ENCODE data around the gene NAT8L. TPM values are rescaled to one million over a fixed set of nuclear protein-coding genes. Genes with fewer than 3 reads are reported as not detected.

Gene NAT8L
- total RNA-seq, 1 experiment from 2014 or later = 5.6 TPM

DNA sequence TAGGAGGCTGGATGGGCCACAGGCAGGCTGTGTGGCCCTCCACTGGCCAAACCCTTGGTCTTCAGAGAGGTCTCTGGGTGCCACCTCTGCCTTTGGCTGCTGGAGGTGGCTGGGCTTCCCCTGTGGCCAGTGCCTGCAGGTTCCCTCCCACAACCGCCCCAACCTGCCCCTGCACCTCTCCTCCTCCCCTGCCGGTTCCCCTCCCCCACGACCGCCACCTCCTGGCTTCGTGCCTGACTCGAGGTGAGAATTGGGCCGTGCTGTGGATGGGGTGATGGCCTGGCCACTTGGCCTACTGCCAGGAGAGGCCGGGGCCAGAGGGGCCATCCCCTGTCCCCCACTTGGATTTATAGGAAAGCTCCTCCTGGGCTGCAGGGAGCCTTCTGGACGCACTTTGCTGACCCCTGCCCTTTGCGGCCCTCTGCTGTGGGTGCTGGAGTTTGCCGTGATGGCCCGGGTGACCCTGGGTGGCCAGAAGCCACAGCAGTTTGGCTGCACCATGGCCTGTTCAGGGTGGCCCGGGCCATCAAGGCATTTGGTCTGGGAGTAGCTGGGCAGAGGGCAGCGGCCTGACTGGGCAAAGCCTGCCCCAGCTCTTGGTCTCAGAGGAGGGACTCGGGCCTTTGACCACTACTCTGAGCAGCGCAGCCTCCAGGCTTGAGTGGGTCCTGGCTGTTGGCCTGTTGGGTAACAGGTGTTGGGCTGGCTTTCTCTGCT, 3.8 kb downstream of the NAT8L start:
- DNase-seq (ENCODE audit: low read depth) = no peak

DNA sequence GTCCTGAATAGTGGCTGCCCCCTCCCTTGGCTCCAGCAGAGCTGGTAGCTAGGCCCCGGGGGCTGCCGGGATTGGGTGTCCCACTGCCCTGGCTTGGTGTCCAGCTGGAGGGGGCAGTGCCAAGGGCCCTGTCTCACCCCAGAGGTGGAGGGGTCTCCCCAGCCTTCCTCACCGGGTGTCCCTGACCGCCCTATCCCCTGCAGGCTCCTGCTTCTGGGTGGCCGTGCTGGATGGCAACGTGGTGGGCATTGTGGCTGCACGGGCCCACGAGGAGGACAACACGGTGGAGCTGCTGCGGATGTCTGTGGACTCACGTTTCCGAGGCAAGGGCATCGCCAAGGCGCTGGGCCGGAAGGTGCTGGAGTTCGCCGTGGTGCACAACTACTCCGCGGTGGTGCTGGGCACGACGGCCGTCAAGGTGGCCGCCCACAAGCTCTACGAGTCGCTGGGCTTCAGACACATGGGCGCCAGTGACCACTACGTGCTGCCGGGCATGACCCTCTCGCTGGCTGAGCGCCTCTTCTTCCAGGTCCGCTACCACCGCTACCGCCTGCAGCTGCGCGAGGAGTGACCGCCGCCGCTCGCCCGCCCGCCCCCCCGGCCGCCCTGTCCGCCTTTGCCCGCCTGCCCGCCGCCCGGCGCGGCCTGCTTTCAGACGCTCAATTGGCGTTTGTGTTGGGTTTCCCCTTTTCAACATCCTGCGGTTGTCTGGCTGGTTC, 4.6 kb downstream of the NAT8L start:
- no peak for DNase-seq (ENCODE audit: low read depth)

DNA sequence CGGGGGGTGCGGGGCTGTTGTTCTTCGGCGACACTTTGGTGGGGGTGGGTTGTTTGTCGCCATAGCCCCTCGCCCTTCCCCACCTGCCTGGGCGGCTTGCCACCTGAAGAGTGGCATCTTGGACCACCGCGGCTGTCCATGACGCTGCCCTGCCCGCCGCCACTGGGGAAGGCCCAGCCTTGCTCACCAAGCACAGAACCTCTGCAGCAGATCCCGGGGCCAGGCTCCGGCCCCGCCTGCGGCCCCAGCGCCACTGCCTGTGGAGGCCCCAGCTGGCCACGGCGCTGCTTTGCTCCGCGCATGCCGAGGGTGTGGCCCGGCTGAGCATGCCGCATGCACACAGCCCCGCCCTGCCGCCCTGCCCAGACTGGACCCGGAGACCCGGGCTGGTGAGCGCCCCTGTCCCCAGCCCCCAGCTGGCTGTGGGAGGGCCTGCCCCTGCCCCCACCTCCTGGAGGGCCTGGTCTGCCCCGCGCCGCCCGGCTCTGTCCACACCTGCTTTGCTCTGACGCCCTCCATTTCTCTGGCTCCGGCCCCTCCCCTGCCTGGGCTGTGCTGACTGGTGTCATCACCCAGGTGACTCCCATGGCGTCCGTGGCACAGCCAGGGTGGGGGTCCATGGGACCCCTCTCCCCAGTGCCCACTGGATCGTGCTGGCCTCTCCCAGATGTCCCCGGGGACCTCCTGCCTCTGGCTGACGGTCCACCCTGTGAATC, 5.3 kb downstream of the NAT8L start:
- DNase-seq (ENCODE audit: low read depth) = no peak

GRCh38 chr4:2065106-2065930, 6.2 kb downstream of the NAT8L start:
- no peak for DNase-seq (ENCODE audit: low read depth)

DNA sequence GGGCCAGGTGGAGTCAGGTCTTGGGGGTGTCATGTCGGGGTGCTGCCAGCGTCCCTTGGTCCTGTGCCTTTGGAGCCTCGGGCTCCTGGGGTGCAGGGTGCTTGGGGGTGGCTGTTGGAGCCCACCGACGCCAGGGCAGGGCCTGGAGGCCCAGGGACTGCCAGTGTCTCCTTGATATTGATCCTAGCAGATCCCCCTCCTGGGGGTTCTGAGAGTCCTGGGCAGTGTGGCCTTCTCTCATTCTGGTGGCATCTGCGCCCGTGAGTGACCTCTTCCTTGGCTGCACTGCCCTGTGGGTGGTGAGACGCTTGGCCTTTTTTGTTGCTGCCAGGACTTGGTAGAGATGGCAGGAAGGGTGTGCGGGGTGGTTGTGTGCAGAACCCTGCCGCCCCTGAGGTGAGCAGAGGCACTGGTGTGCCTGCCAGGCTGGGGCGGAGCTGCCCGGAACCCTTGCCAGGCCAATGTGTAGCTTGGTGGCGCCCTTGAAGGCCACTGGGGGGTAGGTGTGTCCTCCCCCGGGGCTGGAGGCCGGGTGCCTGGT, 7.0 kb downstream of the NAT8L start:
- no peak for DNase-seq (ENCODE audit: low read depth)

GRCh38 chr4:2066571-2067445, 7.7 kb downstream of the NAT8L start:
- no peak for DNase-seq (ENCODE audit: low read depth)

- DNase-seq (ENCODE audit: low read depth) = no peak
Measured at GRCh38 chr4:2067446-2068197, 8.5 kb downstream of the NAT8L start.

DNA sequence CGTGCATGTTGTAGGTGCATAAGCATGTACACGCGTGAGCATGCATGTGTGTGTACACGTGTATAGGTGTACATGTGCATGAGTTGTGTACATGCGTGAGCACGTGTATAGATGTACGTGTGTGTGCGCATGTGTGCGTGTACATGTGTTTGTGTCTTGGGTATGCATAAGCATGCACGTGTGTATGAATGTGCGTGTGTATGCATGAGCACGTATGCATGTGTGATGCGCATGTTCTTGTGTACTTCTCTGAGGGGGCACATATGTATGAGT, 9.0 kb downstream of the NAT8L start:
- DNase-seq (ENCODE audit: low read depth) = no peak

- no peak for DNase-seq (ENCODE audit: low read depth)
Measured at GRCh38 chr4:2068566-2068965, 9.4 kb downstream of the NAT8L start.

- DNase-seq (ENCODE audit: low read depth) = no peak
Measured at GRCh38 chr4:2069161-2069971, 10.2 kb downstream of the NAT8L start.

DNA sequence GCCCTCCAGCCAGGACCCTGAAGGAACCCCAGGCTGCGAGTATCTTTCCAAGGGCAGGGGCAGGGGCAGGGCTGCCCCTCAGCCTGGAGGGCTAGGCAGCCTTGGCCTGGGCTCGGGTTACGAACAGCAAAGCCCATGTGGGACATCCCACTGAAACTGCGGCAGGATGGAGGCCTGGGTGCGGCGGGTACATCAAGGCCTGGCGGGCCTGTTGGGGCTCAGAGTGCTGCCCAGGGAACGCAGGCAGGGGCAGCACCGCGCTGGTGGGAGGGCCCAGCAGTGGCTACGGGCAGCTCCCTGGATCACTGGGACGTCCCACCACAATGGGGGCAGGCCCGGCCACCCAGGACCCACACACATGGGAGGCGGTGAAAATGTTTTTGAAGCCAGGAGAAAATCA, 10.9 kb downstream of the NAT8L start:
- DNase-seq (ENCODE audit: low read depth) = no peak

DNA sequence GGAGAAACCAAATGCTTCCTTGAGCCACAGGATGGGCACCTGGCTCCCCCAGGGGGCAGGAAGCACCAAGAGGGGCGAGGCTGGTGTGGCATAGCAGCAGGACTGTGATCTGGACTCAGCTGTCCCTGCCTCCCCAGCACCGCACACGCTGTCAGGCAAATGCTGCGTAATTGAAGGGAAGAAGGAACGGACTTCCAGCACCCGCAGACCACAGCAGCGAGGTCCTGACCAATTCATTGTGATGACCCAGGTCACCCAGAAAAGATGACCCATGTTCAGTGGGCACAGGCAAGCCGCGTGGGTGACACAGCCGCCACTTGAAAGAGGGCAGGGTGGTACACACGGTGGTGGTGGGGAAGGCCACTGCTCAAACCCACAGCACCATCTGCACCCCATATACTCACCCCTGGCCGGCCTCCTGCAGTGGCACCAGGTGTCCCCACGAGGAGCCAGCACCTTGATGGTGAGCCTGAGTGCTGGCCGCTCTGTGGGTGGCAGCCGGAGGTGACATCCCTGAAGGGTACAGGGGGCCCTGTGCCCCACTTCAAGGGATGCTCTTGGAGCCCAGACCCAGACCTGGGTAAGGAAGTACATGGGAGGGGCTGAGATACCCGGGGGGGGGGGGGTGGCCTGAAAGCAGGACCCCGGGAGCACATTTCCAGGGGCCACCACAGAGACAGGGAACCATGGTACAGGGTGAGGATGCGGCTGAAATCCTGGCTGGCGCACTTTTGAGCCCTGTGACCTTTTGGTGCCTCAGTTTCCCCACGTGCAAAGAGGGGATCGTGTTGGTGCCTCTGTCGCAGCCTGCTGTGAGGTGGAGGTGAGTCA, 11.5 kb downstream of the NAT8L start:
- no peak for DNase-seq (ENCODE audit: low read depth)

GRCh38 chr4:2071252-2071911, 12.3 kb downstream of the NAT8L start:
- no peak for DNase-seq (ENCODE audit: low read depth)

DNA sequence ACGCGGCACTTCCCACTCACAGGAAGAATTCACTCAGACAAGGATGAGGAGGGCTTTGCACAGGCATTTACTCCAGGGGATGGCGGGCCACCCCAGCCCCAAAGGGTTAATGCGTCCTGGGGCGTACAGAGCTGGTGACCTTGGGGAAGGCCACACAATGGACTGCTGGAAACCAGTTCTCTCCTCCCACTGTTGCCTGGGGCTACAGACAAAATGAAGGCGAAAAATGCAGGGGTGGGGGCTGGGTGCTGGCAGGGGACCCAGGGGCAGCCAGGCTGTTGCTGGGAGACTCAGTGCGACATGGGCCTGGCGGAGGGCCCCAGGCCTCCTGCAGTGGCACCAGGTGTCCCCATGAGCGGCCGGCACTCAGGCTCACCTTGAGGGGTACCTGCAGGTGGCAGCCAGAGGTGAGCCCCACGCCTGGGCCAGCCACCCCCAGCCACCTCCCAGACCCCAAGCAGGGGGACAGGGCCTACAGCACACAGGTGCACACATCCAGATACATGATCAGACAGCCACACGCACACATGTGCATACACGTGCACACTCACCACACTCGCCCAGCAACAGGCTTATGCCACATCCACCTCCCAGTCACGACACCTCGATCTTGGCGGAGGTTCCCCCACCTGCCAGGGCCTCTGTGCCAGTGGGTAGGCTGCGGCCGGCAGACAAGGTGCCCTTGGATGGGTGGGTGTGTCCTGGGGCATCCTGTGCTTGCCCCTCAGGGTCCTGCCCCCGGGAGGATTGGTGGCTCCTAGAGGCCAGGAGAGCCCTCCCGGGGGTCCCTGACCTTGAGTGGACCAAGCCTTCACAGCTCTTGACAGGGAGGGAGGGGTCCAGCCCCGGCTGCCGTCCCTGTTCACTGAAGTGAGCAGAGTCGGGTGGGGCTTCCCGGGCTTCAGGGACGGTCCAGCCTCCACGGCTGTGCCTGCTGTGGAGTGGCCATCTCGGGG, 13.1 kb downstream of the NAT8L start:
- no peak for DNase-seq (ENCODE audit: low read depth)

- no peak for DNase-seq (ENCODE audit: low read depth)
Measured at GRCh38 chr4:2072971-2073807, 14.1 kb downstream of the NAT8L start.

All from HT1080 (cell line).